Kidney glomerular epithelial cell (primary cell): ENCODE data around the gene TFDP1.

ENCODE experiments used
- DNase-seq: peaks from one replicate; lab custom pipeline; 2025; lab: John Stamatoyannopoulos, UW

The TFDP1 gene

DNA sequence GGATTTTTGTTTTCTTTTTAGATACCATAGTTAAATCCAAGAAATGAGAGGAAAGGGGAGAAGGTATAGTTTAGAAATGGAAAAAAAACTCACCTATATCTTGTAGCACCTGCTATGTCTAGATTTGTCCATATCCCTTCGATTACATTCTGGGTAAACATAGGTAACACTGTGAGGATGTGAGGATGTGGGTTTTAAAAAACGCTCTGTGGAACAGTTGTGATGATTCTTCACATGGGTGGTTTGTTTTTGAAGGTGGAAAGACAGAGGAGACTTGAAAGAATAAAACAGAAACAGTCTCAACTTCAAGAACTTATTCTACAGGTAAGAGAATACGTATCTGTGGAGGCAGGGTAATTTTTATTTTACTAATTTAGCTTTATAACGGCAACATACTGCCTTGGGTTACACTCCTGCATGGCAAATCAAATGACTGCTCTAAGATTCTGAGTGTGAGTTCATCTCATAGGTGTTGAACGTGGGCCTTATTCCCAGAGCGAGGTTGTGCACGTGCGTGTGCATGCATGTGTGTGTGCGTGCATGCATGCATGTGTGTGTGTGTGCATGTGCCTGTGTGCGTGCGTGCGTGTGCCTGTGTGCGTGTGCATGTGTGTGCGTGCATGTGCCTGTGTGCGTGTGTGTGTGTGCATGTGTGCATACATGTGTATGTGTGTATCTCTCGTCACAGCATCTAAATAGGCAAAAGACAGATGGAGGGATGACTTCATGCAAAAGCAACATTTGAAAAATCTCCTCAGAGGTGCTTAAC lies 49.9 kb downstream of the TFDP1 start:
- no peak for DNase-seq

DNA sequence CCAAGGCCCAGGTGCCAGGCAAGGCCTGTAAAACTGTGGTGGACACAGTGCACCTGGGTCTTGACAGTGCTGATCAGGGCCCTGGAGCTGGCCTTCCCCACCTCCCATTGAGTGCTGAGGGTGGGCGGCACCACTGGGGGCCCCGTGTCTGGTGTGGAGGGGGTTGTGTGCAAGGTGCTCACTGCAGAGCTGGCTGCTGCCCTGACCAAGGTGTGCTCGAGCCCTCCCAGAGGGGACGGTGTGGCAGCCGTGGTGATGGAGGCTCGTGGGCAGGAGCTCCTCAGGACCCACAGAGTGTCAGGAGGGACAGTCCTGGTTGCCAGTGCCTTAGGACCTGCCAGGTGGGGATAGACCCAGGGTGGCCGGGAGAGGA lies 50.5 kb downstream of the TFDP1 start:
- no peak for DNase-seq

GRCh38 chr13:113635709-113636108 lies 51.2 kb downstream of the TFDP1 start:
- DNase-seq: no peak

- DNase-seq: no peak
These were observed 51.9 kb downstream of the TFDP1 start for GRCh38 chr13:113636266-113636963.

DNA sequence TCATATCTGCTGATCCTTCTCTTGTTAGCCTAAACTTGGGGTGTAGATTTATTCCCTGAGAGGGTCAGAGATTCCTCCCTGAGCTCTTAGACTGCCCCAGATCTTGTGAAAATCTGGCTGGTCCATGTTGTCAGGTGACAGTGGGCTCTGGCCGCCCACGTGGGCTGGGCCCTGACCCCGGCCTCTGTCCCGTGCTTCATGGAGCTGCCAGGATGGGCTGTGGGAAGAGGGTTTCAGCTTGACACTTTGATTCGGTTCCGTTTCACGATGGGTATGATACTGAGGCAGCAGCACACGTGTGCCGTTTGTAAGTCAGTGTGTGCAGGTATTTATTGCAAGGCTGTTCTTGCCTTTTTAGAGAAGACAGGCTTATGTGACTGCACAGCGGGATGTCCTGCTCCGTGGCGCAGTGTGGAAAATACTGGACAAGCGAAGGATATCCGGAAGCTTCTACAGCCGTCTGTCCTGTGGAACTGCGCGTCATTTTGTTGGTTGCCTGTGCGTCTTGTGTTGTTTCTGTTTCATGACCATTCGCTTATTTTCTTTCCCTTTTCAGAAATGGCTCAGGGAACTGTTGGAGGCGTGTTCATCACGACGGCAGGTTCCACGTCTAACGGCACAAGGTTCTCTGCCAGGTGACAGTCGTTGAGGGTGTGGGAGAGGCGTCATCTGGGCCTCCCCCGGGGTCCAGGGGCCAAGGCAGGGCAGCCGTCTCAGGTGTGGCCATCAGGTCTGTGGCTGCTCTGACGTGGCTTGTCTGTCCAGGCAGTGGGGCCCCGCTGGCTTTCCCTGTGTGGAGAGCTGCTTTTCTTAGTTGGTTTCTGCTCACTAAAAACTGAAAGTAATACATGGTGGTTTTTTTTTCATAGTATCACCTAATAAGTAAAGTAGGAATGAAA lies 53.0 kb downstream of the TFDP1 start:
- DNase-seq: no peak

DNA sequence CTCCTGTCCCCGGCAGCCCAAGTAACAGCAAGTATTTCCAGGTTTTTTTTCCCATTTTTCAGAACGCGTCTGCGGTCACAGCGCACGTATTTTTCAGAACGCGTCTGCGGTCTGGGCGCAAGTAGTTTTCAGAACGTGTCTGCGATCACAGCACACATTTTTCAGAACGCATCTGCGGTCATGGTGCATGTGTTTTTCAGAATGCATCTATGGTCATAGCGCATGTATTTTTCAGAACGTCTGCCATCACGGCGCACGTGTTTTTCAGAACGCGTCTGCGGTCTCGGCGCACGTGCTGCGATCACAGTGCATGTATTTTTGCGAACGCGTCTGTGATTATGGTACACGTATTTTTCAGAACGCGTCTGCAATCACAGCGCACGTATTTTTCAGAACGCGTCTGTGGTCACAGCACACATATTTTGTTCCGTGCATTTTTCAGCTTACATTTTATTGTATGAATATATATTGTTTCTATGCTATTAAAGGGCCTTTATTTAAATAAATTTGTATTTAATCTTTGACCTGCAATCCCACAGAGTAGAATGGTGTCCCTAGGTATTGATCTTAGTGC lies 53.7 kb downstream of the TFDP1 start:
- no peak for DNase-seq

- no peak for DNase-seq
These were observed 54.3 kb downstream of the TFDP1 start for GRCh38 chr13:113638806-113639205.

- no peak for DNase-seq
These were observed 55.2 kb downstream of the TFDP1 start for GRCh38 chr13:113639616-113640262.

DNA sequence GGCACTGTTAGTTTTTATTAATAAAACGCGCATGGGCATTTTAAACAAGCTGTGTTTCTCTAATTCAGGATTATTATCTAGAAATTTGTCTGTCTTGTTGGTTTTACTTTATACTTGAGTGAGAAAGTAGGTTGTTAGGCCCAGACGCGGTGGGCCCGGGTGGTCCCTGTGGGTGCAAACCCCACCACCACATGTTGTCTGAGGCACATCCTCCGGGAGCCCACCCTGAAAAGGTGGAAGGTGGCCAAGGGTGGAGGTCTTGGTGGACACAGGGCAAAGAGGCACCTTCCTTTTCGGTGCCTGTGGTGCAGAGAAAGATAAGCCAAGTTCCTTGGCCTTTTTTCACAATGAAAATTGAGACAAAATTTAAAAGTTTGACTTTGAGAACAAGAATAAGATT lies 56.9 kb downstream of the TFDP1 start:
- DNase-seq: no peak

- DNase-seq: no peak
These were observed 58.0 kb downstream of the TFDP1 start for GRCh38 chr13:113642563-113642962.

- peak; percentile 83 for DNase-seq
These were observed 59.0 kb downstream of the TFDP1 start for GRCh38 chr13:113643593-113643992.

- DNase-seq: no peak
These were observed 60.2 kb downstream of the TFDP1 start for GRCh38 chr13:113644800-113645199.

DNA sequence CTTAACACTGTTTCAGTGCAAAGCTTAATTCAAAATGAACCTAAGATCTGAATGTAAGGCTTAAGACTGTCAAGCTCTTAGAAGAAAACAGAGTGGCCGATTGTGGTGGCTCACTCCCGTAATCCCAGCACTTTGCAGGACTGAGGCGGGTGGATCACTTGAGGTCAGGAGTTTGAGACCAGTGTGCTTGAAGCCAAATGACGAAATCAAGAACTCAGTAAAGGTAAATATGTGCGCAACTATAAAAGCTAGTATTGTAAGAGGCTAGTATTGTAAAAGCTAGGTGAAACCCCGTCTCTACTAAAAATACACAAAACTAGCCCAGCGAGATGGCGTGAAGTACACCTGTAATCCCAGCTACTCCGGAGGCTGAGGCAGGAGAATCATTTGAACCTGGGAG lies 60.8 kb downstream of the TFDP1 start:
- no peak for DNase-seq

DNA sequence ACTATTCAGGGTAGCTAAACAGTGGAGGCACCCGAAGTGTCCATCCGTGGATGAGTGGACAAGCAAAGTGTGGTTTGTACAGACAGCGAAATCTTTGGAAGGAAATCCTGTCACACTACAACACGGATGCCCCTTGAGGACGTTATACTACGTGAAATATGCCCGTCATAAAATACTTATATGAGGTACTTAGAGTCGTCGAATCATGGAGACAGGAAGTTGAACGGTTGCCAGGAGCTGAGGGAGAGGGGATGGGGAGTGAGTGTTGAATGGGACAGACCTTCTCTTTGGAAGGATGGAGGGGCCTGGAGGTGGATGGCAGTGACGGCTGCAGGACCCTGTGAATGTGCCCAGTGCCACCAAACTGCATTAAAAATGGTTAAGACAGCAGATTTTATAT lies 61.8 kb downstream of the TFDP1 start:
- no peak for DNase-seq

DNA sequence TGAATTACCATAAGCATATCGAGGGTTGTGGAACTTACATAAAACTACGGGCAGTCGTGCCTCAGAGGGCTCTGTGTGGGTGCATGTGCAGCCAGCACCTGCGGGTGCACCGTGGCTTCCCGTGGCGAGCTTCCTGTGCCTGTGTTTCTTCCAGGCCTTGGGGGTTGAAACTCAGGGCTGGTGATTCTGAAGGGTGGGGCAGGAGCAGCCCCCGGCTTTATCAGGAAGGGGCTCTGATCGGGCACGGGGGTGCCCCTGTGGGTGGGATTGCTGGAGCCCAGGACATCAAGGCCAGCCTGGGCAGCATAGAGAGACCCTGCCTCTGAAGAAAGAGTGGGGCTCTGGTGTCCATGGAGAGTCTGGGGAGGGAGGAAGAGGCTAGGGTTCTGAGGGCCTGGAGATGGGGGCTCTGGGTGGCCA lies 62.4 kb downstream of the TFDP1 start:
- DNase-seq: no peak

GRCh38 chr13:113647351-113648215 lies 63.0 kb downstream of the TFDP1 start:
- peak; percentile 29 for DNase-seq

- no peak for DNase-seq
These were observed 63.7 kb downstream of the TFDP1 start for GRCh38 chr13:113648216-113648610.

DNA sequence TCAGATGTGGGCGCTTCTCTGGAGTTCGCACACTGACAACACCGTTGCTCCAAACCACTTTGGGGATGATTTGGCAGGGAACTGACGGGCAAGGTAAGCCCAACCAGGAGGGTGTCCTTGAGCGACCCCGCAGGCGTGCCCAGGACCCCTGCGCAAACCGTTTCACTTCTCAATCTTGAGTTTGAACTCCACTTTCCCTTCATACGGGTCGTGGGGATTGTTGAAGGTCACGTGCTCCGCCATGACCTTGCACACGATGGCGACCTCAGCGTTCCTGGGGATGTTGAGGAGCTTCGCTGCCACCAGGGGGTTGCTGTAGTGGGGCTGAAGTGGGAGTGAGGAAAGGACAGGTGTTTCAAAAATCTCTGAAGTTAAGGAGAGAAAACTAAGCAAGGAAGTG lies 64.7 kb downstream of the TFDP1 start:
- no peak for DNase-seq

DNA sequence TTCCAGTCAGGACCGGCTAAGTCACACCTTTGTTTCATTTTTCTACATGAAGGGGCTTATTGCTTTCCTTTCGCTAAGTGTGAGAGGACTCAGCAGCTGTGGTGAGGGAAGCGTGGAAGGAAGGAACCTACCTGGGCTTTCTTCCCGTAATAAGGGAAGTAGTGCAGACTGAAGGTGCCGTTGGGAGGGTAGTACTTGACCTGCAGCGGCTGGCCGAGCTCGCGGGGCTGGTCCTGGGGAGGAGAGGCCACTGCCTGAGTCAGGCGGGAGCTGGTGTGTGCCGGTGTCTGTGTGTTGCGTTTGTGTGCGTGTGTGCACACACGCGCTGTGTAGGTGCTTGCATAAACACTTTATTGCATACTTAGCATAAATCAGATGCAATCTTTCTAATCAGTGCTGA lies 65.7 kb downstream of the TFDP1 start:
- no peak for DNase-seq

DNA sequence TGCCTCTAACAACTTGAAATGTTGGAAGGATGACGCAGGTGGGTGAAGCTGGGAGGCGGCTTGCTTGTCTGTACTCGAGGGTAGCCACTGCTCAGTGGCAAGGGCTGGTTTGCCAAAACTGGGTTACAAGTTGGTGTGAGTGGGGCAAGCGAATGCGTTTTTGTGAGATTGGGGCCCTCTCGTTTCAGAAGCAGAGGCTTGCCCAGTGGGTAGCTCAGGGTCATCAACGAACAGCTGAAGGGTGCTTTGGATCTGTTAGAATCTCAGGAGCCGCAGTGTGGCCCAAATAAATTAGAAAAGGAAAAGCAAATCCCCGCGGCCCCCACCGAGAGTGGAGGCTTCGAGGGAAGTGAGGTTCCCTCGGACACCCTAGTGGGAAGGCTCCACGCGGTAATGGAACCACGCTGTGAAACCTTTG lies 66.2 kb downstream of the TFDP1 start:
- no peak for DNase-seq
